ENCODE results near the gene KRTAP5-2.
"Not testable (repeated sequence)": the region's sequence is repeated elsewhere in the genome, so short reads cannot be mapped to it uniquely, and the experiment has no call there.

KRTAP5-2 gene, protein sequence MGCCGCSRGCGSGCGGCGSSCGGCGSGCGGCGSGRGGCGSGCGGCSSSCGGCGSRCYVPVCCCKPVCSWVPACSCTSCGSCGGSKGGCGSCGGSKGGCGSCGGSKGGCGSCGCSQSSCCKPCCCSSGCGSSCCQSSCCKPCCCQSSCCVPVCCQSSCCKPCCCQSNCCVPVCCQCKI

DNA sequence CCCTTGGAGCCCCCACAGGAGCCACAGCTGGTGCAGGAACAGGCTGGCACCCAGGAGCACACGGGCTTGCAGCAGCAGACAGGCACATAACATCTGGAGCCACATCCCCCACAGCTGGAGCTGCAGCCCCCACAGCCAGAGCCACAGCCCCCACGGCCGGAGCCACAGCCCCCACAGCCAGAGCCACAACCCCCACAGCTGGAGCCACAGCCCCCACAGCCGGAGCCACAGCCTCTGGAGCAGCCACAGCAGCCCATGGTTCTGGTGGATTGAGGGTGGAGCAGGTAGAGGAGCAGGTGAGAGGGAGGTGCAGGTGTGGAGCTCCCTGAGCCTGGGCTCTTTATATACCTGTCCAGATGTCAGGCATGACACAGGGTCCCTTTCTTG is at the start of gene KRTAP5-2:
TSS of gene KRTAP5-2 (minus strand) at position 301 of the 387 bp plus-strand sequence. CDS start at position 257, 44 bp downstream.
- ATAC-seq (ENCODE audit: insufficient read depth, low read depth) (no peak), DNase-seq (no peak)
- Histone ChIP-seq H3K9ac (ENCODE audit: low read depth, low read length) (no peak within 1 kb of the TSS), H3K36me3 (ENCODE audit: insufficient read depth, low read length) (no peaks in the 10 kb centered on the region), H3K27me3 (ENCODE audit: insufficient read depth, low read length, poor library complexity) (peaks cover 4% of the 10 kb centered on the region), H4K20me1 (ENCODE audit: insufficient read depth, low read length) (no peaks in the 10 kb centered on the region), H3K9me3 (ENCODE audit: insufficient read depth, low read length, severe bottlenecking) (no peaks in the 10 kb centered on the region), H2AFZ (ENCODE audit: low read depth, low read length) (no peak within 1 kb of the TSS), H3K4me1 (ENCODE audit: insufficient read depth, low read length) (no peaks in the 10 kb centered on the region), H3K27ac (ENCODE audit: low read length) (no peak within 1 kb of the TSS), H3K4me3 (ENCODE audit: low read depth in 1 of 2, low read length in 2 of 2) (no peak within 1 kb of the TSS), H3K79me2 (ENCODE audit: insufficient read depth, low read length) (no peaks in the 10 kb centered on the region), H3K4me2 (ENCODE audit: insufficient read depth, low read length) (no peak within 1 kb of the TSS)
- TF ChIP-seq, protein P1, sequence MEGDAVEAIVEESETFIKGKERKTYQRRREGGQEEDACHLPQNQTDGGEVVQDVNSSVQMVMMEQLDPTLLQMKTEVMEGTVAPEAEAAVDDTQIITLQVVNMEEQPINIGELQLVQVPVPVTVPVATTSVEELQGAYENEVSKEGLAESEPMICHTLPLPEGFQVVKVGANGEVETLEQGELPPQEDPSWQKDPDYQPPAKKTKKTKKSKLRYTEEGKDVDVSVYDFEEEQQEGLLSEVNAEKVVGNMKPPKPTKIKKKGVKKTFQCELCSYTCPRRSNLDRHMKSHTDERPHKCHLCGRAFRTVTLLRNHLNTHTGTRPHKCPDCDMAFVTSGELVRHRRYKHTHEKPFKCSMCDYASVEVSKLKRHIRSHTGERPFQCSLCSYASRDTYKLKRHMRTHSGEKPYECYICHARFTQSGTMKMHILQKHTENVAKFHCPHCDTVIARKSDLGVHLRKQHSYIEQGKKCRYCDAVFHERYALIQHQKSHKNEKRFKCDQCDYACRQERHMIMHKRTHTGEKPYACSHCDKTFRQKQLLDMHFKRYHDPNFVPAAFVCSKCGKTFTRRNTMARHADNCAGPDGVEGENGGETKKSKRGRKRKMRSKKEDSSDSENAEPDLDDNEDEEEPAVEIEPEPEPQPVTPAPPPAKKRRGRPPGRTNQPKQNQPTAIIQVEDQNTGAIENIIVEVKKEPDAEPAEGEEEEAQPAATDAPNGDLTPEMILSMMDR (IDR thresholded peaks at IDR 0.05; ENCODE audit: borderline replicate concordance, extremely low read depth, low read length, poor library complexity, severe bottlenecking), result no peak
- no peak for TF ChIP-seq EZH2 (IDR thresholded peaks at IDR 0.05; ENCODE audit: borderline replicate concordance, low read depth, low read length, severe bottlenecking)

DNA sequence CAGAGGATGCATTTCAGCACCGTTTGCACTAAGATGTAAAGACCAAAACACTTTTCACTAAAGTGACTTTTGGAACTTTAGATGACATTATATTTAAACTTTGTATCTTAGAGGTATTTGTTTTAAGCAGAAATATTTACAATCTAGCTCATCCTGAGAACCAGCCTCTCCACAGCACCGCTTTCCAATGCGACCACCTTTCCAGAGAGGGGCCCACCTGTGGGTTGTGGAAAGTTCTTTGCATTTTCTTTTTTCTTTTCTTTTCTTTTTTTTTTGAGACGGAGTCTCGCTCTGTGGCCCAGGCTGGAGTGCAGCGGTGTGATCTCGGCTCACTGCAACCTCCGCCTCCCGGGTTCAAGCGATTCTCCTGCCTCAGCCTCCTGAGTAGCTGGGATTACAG is 48.4 kb upstream of the KRTAP5-2 start:
- DNase-seq; H3K27ac ChIP-seq (ENCODE audit: low read length); H3K27me3 ChIP-seq (ENCODE audit: insufficient read depth, low read length, poor library complexity); H3K79me2 ChIP-seq (ENCODE audit: insufficient read depth, low read length); ATAC-seq (ENCODE audit: insufficient read depth, low read depth); H2AFZ ChIP-seq (ENCODE audit: low read depth, low read length); H3K4me3 ChIP-seq (ENCODE audit: low read depth in 1 of 2, low read length in 2 of 2); H3K4me1 ChIP-seq (ENCODE audit: insufficient read depth, low read length); H3K9me3 ChIP-seq (ENCODE audit: insufficient read depth, low read length, severe bottlenecking); H3K4me2 ChIP-seq (ENCODE audit: insufficient read depth, low read length); H4K20me1 ChIP-seq (ENCODE audit: insufficient read depth, low read length); H3K9ac ChIP-seq (ENCODE audit: low read depth, low read length); H3K36me3 ChIP-seq (ENCODE audit: insufficient read depth, low read length): not testable (repeated sequence)

DNA sequence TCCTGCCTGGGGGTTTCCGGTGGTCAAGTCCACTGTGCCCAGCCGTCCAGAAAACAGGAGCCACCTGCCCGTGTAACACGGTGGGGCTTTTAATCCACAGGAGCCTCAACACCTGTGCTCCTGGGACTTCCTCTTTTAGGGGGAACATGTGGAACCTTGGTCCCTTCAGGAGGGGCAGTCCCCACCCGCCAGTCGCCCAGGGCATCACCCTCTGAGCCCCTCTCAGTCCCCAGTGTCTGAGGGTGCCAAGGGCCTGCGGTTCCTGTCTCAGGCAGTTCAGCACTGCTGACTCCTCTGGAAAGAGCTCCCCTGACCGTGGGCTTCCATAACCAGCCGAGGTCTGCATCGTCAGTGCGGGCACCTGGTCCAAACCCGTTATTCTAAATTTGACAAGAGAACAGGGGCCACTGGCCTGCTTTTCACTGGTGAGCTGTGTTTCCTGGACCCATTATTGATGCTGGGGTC is 47.3 kb upstream of the KRTAP5-2 start:
- Histone ChIP-seq H3K4me1 (ENCODE audit: insufficient read depth, low read length) (no peaks in the 10 kb centered on the region), H3K9ac (ENCODE audit: low read depth, low read length) (no peak overlapping the region), H3K27me3 (ENCODE audit: insufficient read depth, low read length, poor library complexity) (peaks cover 3% of the 10 kb centered on the region), H4K20me1 (ENCODE audit: insufficient read depth, low read length) (0 out of 2 replicates have a peak, but pooled peaks cover 5% of the 10 kb centered on the region), H3K4me2 (ENCODE audit: insufficient read depth, low read length) (no peak overlapping the region), H3K4me3 (ENCODE audit: low read depth in 1 of 2, low read length in 2 of 2) (no peak overlapping the region), H3K79me2 (ENCODE audit: insufficient read depth, low read length) (no peaks in the 10 kb centered on the region), H3K9me3 (ENCODE audit: insufficient read depth, low read length, severe bottlenecking) (no peaks in the 10 kb centered on the region), H3K36me3 (ENCODE audit: insufficient read depth, low read length) (no peaks in the 10 kb centered on the region), H2AFZ (ENCODE audit: low read depth, low read length) (no peak overlapping the region), H3K27ac (ENCODE audit: low read length) (no peak overlapping the region)
- TF ChIP-seq EZH2 (IDR thresholded peaks at IDR 0.05; ENCODE audit: borderline replicate concordance, low read depth, low read length, severe bottlenecking), result no peak
- TF ChIP-seq, protein P1 (IDR thresholded peaks at IDR 0.05; ENCODE audit: borderline replicate concordance, extremely low read depth, low read length, poor library complexity, severe bottlenecking), result no peak
- no peak for ATAC-seq (ENCODE audit: insufficient read depth, low read depth)
- DNase-seq, result no peak

DNA sequence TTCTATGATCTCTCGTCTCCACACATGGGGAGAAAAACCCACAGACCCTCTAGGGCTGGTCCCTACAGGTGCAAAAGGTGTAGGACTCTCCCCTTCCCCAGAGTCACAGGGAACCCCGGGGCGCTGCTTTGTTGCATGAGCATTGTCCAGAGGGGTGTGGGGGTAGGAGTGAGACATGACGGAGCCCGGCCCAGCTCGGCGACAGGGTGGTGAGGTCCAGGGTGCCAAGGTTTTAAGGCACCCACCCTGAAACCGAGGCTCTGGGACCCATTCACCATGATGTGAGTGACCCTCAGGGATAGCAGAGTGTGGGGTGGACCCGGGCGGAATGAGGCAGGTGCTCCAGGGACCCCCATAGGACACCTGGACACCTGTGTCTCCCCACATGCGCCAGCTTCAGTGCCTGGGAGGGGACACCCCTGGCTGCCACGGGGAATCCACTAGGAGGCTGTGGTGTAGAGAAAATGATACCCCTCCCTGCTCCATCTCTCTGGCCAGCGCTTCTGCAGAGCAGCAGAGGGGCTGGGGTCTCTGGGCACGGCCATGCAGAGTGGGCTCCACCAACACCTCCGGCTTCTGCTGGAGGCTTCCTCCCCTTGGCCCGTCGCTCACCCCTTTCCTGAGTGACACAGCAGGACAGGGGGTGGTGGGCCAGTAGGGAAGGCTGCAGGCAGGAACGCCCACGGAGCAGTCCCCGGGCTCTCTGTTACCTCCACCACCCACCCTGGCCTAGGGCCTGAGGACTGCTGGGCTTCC is 46.7 kb upstream of the KRTAP5-2 start:
- Histone ChIP-seq H3K4me1 (ENCODE audit: insufficient read depth, low read length) (no peaks in the 10 kb centered on the region), H3K27me3 (ENCODE audit: insufficient read depth, low read length, poor library complexity) (peaks cover 3% of the 10 kb centered on the region), H3K9me3 (ENCODE audit: insufficient read depth, low read length, severe bottlenecking) (no peaks in the 10 kb centered on the region), H3K79me2 (ENCODE audit: insufficient read depth, low read length) (no peaks in the 10 kb centered on the region), H3K9ac (ENCODE audit: low read depth, low read length) (no peak overlapping the region), H3K36me3 (ENCODE audit: insufficient read depth, low read length) (no peaks in the 10 kb centered on the region), H4K20me1 (ENCODE audit: insufficient read depth, low read length) (no peaks in the 10 kb centered on the region), H3K27ac (ENCODE audit: low read length) (no peak overlapping the region), H3K4me3 (ENCODE audit: low read depth in 1 of 2, low read length in 2 of 2) (no peak overlapping the region), H2AFZ (ENCODE audit: low read depth, low read length) (no peak overlapping the region), H3K4me2 (ENCODE audit: insufficient read depth, low read length) (no peak overlapping the region)
- TF ChIP-seq, protein P1 (IDR thresholded peaks at IDR 0.05; ENCODE audit: borderline replicate concordance, extremely low read depth, low read length, poor library complexity, severe bottlenecking), result no peak
- no peak for TF ChIP-seq EZH2 (IDR thresholded peaks at IDR 0.05; ENCODE audit: borderline replicate concordance, low read depth, low read length, severe bottlenecking)
- DNase-seq, result no peak
- ATAC-seq (ENCODE audit: insufficient read depth, low read depth), result no peak

Data from DND-41 (cell line).